Epithelial cell of esophagus (primary cell): ENCODE measurements around the gene KRTAP2-1.
"Not testable (repeated sequence)": the region's sequence is repeated elsewhere in the genome, so short reads cannot be mapped to it uniquely, and the experiment has no call there.

Experiments used
- DNase-seq: peaks from one replicate; pipeline ENCODE4 v3.0.0; 2010; ENCODE audit warnings: low read depth
- H3K4me3 ChIP-seq: 2 replicates; pipeline ENCODE4 v1.5.1; 2011; ENCODE audit warnings: mild to moderate bottlenecking, low read length, control low read depth
- CTCF ChIP-seq: IDR thresholded peaks from 2 replicates; pipeline ENCODE4 v1.5.1; 2011; ENCODE audit warnings: low read depth, mild to moderate bottlenecking, low read length, control low read depth, inconsistent platforms; ENCODE audit not compliant: insufficient read depth; ENCODE audit errors: missing control alignments

The KRTAP2-1 gene

GRCh38 chr17:41061964-41062363 is 14.8 kb upstream of the KRTAP2-1 start:
- H3K4me3 ChIP-seq = no peak overlapping the region
- peak; percentile 59 for DNase-seq
- TF ChIP-seq CTCF = no peak

- TF ChIP-seq CTCF = no peak
- H3K4me3 ChIP-seq = no peak within 1 kb of the TSS
- DNase-seq = peak; percentile 97
Observed at GRCh38 chr17:41060052-41060604, 13.0 kb upstream of the KRTAP2-1 start, which contains the start of gene KRTAP2-3. KRTAP2-3 (minus strand) TSS chr17:41060114; CDS start chr17:41060050, 64 bp downstream.

GRCh38 chr17:41059276-41060051 is 12.3 kb upstream of the KRTAP2-1 start:
- H3K4me3 ChIP-seq = not testable (repeated sequence)
- peak; percentile 75 for DNase-seq

GRCh38 chr17:41058741-41059140 is 11.6 kb upstream of the KRTAP2-1 start:
- no peak for TF ChIP-seq CTCF
- no peak overlapping the region for H3K4me3 ChIP-seq
- DNase-seq = peak; percentile 24

- TF ChIP-seq CTCF = no peak
Observed at GRCh38 chr17:41057547-41057946, 10.4 kb upstream of the KRTAP2-1 start.

GRCh38 chr17:41055130-41055529 is 8.0 kb upstream of the KRTAP2-1 start, which contains the start of gene KRTAP2-2:
KRTAP2-2 (minus strand) TSS chr17:41055230; CDS start chr17:41055211, 19 bp downstream.
- H3K4me3 ChIP-seq, DNase-seq: not testable (repeated sequence)

More at GRCh38 chr17:41057547-41057946, 10.4 kb upstream of the KRTAP2-1 start:
- DNase-seq = no peak
- H3K4me3 ChIP-seq = no peak overlapping the region

- DNase-seq, H3K4me3 ChIP-seq: not testable (repeated sequence)
Observed at GRCh38 chr17:41054556-41054955, 7.4 kb upstream of the KRTAP2-1 start.

GRCh38 chr17:41054025-41054424 is 6.9 kb upstream of the KRTAP2-1 start:
- no peak for DNase-seq
- no peak overlapping the region for H3K4me3 ChIP-seq
- TF ChIP-seq CTCF = no peak
